GM19397 (cell line): ENCODE measurements around the gene PRDX5.

ENCODE experiments used
- ATAC-seq: cut with Tn5 transposase; IDR thresholded peaks from one replicate; pipeline ENCODE4 v1.9.1; 2021; ENCODE audit warnings: mild to moderate bottlenecking, moderate library complexity; ENCODE audit not compliant: unreplicated experiment

The PRDX5 gene

GRCh38 chr11:64317961-64318765, at the start of gene PRDX5:
TSS of gene PRDX5 (plus strand) at chr11:64318121. CDS start at chr11:64318216, 95 bp downstream.
- ATAC-seq = peak; percentile 80

- ATAC-seq = peak; percentile 16
Measured at GRCh38 chr11:64268893-64269539, 48.9 kb upstream of the PRDX5 start.

GRCh38 chr11:64269540-64270220, 48.2 kb upstream of the PRDX5 start:
- ATAC-seq = peak; percentile 58

GRCh38 chr11:64275031-64275800, 42.7 kb upstream of the PRDX5 start:
- ATAC-seq = no peak

GRCh38 chr11:64275841-64276240, 42.1 kb upstream of the PRDX5 start:
- no peak for ATAC-seq

GRCh38 chr11:64276653-64277431, 41.1 kb upstream of the PRDX5 start:
- no peak for ATAC-seq

GRCh38 chr11:64278576-64279190, 39.2 kb upstream of the PRDX5 start:
- ATAC-seq = no peak

- no peak for ATAC-seq
Measured at GRCh38 chr11:64281957-64282770, 35.8 kb upstream of the PRDX5 start.

- no peak for ATAC-seq
Measured at GRCh38 chr11:64283092-64283491, 34.8 kb upstream of the PRDX5 start.

- ATAC-seq = peak; percentile 66
Measured at GRCh38 chr11:64284048-64284961, 33.6 kb upstream of the PRDX5 start, which contains the start of gene BAD. TSS of gene BAD (minus strand) at chr11:64284665. CDS start at chr11:64284368, 297 bp downstream.

- peak; percentile 56 for ATAC-seq
Measured at GRCh38 chr11:64284962-64285884, 32.7 kb upstream of the PRDX5 start, which contains the start of gene GPR137. TSS of gene GPR137 (plus strand) at chr11:64285848. CDS start at chr11:64286525, 677 bp downstream.

GRCh38 chr11:64285885-64286800, 31.8 kb upstream of the PRDX5 start:
- ATAC-seq = no peak

GRCh38 chr11:64286801-64287159, 31.1 kb upstream of the PRDX5 start:
- no peak for ATAC-seq

GRCh38 chr11:64287676-64288352, 30.1 kb upstream of the PRDX5 start:
- no peak for ATAC-seq

- no peak for ATAC-seq
Measured at GRCh38 chr11:64288353-64288750, 29.6 kb upstream of the PRDX5 start.
